Measurements from ENCODE around the gene BMP8B. TPM values are rescaled to one million over a fixed set of nuclear protein-coding genes. Genes with fewer than 3 reads are reported as not detected.

The BMP8B gene
- total RNA-seq, 2 donors from 2014 or later = 0.22 to 0.63 TPM

- Histone ChIP-seq H3K4me3 (no peak overlapping the region), H3K27ac (no peak overlapping the region)
Measured at GRCh38 chr1:39761557-39762260, 27.0 kb downstream of the BMP8B start.

GRCh38 chr1:39761016-39761415 is 27.6 kb downstream of the BMP8B start:
- Histone ChIP-seq H3K27ac (no peak overlapping the region), H3K4me1 (no peaks in the 10 kb centered on the region), H3K4me3 (no peak overlapping the region), H3K27me3 (no peaks in the 10 kb centered on the region), H3K9me3 (no peaks in the 10 kb centered on the region), H3K36me3 (peaks cover 16% of the 10 kb centered on the region)
- TF ChIP-seq CTCF (IDR thresholded peaks at IDR 0.05) = no peak
- no peak for DNase-seq (ENCODE audit: low spot score)

More at GRCh38 chr1:39761557-39762260, 27.0 kb downstream of the BMP8B start:
- peaks cover 14% of the 10 kb centered on the region for H3K36me3 ChIP-seq
- no peaks in the 10 kb centered on the region for H3K9me3 ChIP-seq
- TF ChIP-seq CTCF (IDR thresholded peaks at IDR 0.05) = no peak
- H3K27me3 ChIP-seq = no peaks in the 10 kb centered on the region
- no peaks in the 10 kb centered on the region for H3K4me1 ChIP-seq
- DNase-seq (ENCODE audit: low spot score) = no peak

- Histone ChIP-seq H3K36me3 (peaks cover 23% of the 10 kb centered on the region), H3K27me3 (no peaks in the 10 kb centered on the region), H3K9me3 (no peaks in the 10 kb centered on the region), H3K27ac (no peak overlapping the region), H3K4me3 (no peak overlapping the region), H3K4me1 (no peaks in the 10 kb centered on the region)
- DNase-seq (ENCODE audit: low spot score) = no peak
- TF ChIP-seq CTCF (IDR thresholded peaks at IDR 0.05) = no peak
Measured at GRCh38 chr1:39760074-39761008, 28.3 kb downstream of the BMP8B start.

- Histone ChIP-seq H3K4me3 (no peak overlapping the region), H3K27me3 (no peaks in the 10 kb centered on the region), H3K36me3 (peaks cover 28% of the 10 kb centered on the region), H3K9me3 (no peaks in the 10 kb centered on the region), H3K4me1 (no peaks in the 10 kb centered on the region), H3K27ac (no peak overlapping the region)
- no peak for DNase-seq (ENCODE audit: low spot score)
- TF ChIP-seq CTCF (IDR thresholded peaks at IDR 0.05) = no peak
Measured at GRCh38 chr1:39759436-39759726, 29.3 kb downstream of the BMP8B start.

- no peaks in the 10 kb centered on the region for H3K4me1 ChIP-seq
- no peak overlapping the region for H3K4me3 ChIP-seq
- no peak for TF ChIP-seq CTCF (IDR thresholded peaks at IDR 0.05)
- H3K9me3 ChIP-seq = no peaks in the 10 kb centered on the region
- H3K27me3 ChIP-seq = no peaks in the 10 kb centered on the region
- H3K36me3 ChIP-seq = peaks cover 34% of the 10 kb centered on the region
- H3K27ac ChIP-seq = no peak overlapping the region
- no peak for DNase-seq (ENCODE audit: low spot score)
Measured at GRCh38 chr1:39758556-39759435, 29.9 kb downstream of the BMP8B start.

Measured in right atrium auricular region (tissue), 2 donors.